ENCODE data around the gene RNF39.

RNF39 gene

GRCh38 chr6:30077218-30077617, 1.6 kb upstream of the RNF39 start:
- Histone ChIP-seq H3K79me2 (ENCODE audit: low read length) (no peaks in the 10 kb centered on the region), H3K4me2 (ENCODE audit: low read depth, low read length) (no peak overlapping the region), H3K9ac (ENCODE audit: low read length) (no peak overlapping the region), H4K20me1 (ENCODE audit: insufficient read depth, low read length) (no peaks in the 10 kb centered on the region), H3K36me3 (replicated peaks; ENCODE audit: insufficient read depth, low read length) (no peaks in the 10 kb centered on the region), H3F3A (ENCODE audit: insufficient read depth, low read length) (no peaks in the 10 kb centered on the region), H3K27ac (ENCODE audit: low read length) (no peak overlapping the region), H2AFZ (ENCODE audit: low read length) (no peak overlapping the region), H3K9me2 (replicated peaks; ENCODE audit: insufficient read depth, low read length) (no peaks in the 10 kb centered on the region), H3K9me3 (replicated peaks; ENCODE audit: insufficient read depth, low read length) (no peaks in the 10 kb centered on the region), H3K4me1 (ENCODE audit: low read length) (no peaks in the 10 kb centered on the region), H3K4me3 (ENCODE audit: low read length) (no peak overlapping the region), H3K27me3 (replicated peaks; ENCODE audit: insufficient read depth, low read length) (peaks cover 54% of the 10 kb centered on the region)
- no peak for DNase-seq
- TF ChIP-seq EZH2phosphoT487 (IDR thresholded peaks at IDR 0.05; ENCODE audit: low read length), result no peak
- no peak for TF ChIP-seq EZH2 (optimal IDR thresholded peaks at IDR 0.05; ENCODE audit: low read depth, low read length)
- TF ChIP-seq, protein P1, sequence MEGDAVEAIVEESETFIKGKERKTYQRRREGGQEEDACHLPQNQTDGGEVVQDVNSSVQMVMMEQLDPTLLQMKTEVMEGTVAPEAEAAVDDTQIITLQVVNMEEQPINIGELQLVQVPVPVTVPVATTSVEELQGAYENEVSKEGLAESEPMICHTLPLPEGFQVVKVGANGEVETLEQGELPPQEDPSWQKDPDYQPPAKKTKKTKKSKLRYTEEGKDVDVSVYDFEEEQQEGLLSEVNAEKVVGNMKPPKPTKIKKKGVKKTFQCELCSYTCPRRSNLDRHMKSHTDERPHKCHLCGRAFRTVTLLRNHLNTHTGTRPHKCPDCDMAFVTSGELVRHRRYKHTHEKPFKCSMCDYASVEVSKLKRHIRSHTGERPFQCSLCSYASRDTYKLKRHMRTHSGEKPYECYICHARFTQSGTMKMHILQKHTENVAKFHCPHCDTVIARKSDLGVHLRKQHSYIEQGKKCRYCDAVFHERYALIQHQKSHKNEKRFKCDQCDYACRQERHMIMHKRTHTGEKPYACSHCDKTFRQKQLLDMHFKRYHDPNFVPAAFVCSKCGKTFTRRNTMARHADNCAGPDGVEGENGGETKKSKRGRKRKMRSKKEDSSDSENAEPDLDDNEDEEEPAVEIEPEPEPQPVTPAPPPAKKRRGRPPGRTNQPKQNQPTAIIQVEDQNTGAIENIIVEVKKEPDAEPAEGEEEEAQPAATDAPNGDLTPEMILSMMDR (IDR thresholded peaks at IDR 0.05; ENCODE audit: low read length), result no peak

DNA sequence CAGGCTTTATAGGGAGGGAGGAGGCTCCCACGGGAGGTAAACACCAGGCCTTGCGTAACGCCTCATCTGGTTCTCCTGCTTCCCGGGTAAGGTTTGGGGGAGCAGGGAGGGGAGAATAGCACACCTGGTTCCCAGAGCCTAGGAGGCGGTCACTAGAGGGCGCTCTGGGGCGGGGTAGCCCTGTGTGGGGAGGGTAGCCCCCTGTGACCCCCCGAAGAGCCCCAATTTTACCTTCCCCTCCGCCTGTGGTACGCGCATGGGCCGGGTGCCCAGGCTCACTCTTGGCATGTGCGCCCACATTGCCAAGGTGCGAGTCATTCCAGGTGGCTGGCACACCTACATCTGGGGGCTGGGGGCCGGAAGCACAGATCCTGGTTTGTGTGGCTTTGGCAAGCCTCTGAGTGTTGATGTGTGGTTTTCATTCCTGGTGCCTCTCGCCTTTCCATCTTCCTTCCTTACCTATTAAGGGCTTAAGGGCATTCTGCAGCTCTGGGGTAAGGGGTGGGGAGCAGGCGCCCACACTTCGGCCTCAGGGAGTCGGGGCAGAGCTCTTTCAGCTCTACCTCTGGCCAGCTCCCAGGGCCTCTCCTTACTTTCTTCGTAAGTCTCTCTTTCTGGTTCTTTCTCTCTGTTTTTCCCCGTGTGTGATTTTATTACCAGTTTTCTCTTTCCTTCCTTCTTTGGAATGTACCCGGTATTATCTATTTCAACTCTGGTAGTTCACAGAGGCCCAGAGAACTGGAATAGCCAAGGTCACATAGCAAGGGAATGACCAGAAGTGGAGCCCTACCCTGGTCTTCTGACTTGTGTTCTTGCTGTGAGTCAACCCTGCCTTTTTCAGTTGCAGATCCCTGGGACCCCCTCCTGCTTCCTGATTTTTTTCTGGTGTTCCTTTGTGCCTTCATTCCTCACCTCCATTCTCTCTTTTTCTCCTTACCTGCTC, 492 bp upstream of the RNF39 start:
- H3K9ac ChIP-seq (ENCODE audit: low read length), result no peak overlapping the region
- H3K4me2 ChIP-seq (ENCODE audit: low read depth, low read length), result no peak overlapping the region
- H4K20me1 ChIP-seq (ENCODE audit: insufficient read depth, low read length), result no peaks in the 10 kb centered on the region
- TF ChIP-seq, protein P1 (IDR thresholded peaks at IDR 0.05; ENCODE audit: low read length), result peak; percentile 38
- TF ChIP-seq EZH2phosphoT487 (IDR thresholded peaks at IDR 0.05; ENCODE audit: low read length) (no peak), EZH2 (optimal IDR thresholded peaks at IDR 0.05; ENCODE audit: low read depth, low read length) (no peak)
- no peaks in the 10 kb centered on the region for H3K79me2 ChIP-seq (ENCODE audit: low read length)
- H3K4me1 ChIP-seq (ENCODE audit: low read length), result no peaks in the 10 kb centered on the region
- H2AFZ ChIP-seq (ENCODE audit: low read length), result no peak overlapping the region
- H3K27me3 ChIP-seq (replicated peaks; ENCODE audit: insufficient read depth, low read length), result peaks cover 54% of the 10 kb centered on the region
- no peaks in the 10 kb centered on the region for H3F3A ChIP-seq (ENCODE audit: insufficient read depth, low read length)
- H3K27ac ChIP-seq (ENCODE audit: low read length), result no peak overlapping the region
- no peak for DNase-seq
- H3K36me3 ChIP-seq (replicated peaks; ENCODE audit: insufficient read depth, low read length), result no peaks in the 10 kb centered on the region
- no peak overlapping the region for H3K4me3 ChIP-seq (ENCODE audit: low read length)
- H3K9me2 ChIP-seq (replicated peaks; ENCODE audit: insufficient read depth, low read length), result no peaks in the 10 kb centered on the region
- H3K9me3 ChIP-seq (replicated peaks; ENCODE audit: insufficient read depth, low read length), result no peaks in the 10 kb centered on the region

- no peak for DNase-seq
- Histone ChIP-seq H3K27ac (ENCODE audit: low read length) (no peak overlapping the region), H3K27me3 (replicated peaks; ENCODE audit: insufficient read depth, low read length) (peaks cover 48% of the 10 kb centered on the region)
Measured at GRCh38 chr6:30074331-30075093, 1.1 kb downstream of the RNF39 start.

More at GRCh38 chr6:30074331-30075093, 1.1 kb downstream of the RNF39 start:
- Histone ChIP-seq H3F3A (ENCODE audit: insufficient read depth, low read length) (no peaks in the 10 kb centered on the region), H3K36me3 (replicated peaks; ENCODE audit: insufficient read depth, low read length) (no peaks in the 10 kb centered on the region), H3K9ac (ENCODE audit: low read length) (no peak overlapping the region), H4K20me1 (ENCODE audit: insufficient read depth, low read length) (no peaks in the 10 kb centered on the region), H3K4me2 (ENCODE audit: low read depth, low read length) (no peak overlapping the region), H3K9me3 (replicated peaks; ENCODE audit: insufficient read depth, low read length) (no peaks in the 10 kb centered on the region), H3K9me2 (replicated peaks; ENCODE audit: insufficient read depth, low read length) (no peaks in the 10 kb centered on the region), H3K4me1 (ENCODE audit: low read length) (no peaks in the 10 kb centered on the region), H3K79me2 (ENCODE audit: low read length) (no peaks in the 10 kb centered on the region), H2AFZ (ENCODE audit: low read length) (no peak overlapping the region), H3K4me3 (ENCODE audit: low read length) (no peak overlapping the region)
- TF ChIP-seq, protein P1 (IDR thresholded peaks at IDR 0.05; ENCODE audit: low read length), result no peak
